Renal cortex interstitium (tissue), 11 donors: Measurements from ENCODE around the gene TBC1D22A. TPM values are rescaled to one million over a fixed set of nuclear protein-coding genes. Genes with fewer than 3 reads are reported as not detected.

ENCODE experiments used
- DNase-seq, 11 donors: peaks; one replicate each; pipeline ENCODE4 v3.0.0-alpha.2; 2013; ENCODE audit warnings: low read depth in 9 of 11, low spot score in 4 of 11; ENCODE audit errors: extremely low read depth in 1 of 11
- polyA plus RNA-seq, 3 donors: library from polyadenylated mRNA; unstranded; fragments of 120-200 nt; gene quantifications; one replicate each; pipeline ENCODE4 v1.2.1, GENCODE V29; 2013; ENCODE audit not compliant: insufficient read length in 3 of 3

Gene TBC1D22A
- polyA plus RNA-seq, 3 donors: 16.1 to 19.0 (median 19.0) TPM

DNA sequence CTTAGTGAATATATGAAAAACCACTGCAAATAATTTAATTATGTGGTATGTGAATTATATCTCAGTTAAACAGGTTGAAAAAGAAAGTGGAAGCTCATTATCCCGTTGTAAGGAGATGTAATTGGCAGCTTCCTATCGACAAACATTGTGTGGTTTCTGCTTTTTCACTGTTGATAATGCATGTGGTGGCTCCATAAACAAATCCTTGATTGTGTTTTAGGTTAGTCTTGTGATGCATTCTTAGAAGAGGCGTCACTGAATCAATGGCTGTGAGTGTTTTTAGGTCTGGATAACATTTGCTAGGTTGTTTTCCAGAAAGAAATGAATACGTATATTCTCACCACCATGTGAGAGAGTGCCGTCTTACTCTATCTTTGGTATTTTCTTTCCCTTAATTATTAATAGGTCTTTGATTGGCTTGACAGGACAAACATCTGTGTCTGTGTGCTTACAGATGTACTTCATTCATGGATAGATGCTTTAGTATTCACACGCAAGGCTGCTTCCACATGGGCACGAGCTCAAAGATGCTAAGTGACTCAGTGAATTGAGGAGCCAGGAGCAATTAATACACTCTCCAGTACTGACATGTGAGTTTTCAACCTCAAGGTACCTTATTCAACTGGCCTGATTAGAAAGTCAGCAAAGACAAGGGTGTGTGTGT lies 166.7 kb downstream of the TBC1D22A start:
- no peak for DNase-seq

DNA sequence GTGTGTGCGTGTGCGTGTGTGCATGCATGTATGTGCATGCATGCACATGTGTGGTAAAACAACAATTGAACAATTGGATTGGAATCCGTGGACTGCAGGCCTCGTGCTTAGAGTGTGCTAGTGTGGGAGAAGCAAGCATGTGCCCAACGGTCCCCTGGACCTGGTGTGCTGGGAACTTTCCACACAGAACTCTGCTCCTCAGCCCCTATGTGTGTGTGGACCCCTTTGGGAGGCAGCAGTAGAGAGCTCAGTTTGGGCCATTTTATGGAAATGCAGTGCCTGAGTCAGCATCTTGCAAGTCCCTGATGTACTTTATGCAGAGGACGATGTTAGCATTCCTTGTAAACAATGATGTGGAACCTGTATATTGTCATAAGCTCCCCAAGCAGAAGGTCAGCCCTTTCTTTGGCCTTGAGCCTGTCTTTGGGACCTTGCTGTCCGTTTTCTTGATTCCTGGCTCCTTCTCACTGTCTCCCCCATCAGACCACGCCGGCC lies 167.3 kb downstream of the TBC1D22A start:
- no peak for DNase-seq

DNA sequence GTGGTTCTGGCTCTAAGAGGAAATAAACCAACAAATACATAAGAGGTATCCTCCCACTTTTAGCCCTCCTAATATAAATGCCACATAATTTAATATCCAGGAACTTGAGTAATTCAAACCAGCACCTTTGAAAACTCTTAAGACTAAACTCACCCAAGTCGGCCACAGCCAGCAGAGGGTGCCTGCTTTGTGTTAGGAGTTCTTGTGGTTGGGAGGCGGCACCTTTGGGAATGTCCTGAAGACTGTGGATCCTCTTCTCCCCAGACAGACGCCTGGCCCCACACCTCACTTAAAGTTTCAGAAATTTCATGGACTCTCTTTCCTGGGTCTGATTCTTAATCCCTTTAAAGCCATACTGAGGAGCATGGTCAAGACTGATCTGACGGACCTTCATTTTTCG lies 169.0 kb downstream of the TBC1D22A start:
- DNase-seq: no peak

DNA sequence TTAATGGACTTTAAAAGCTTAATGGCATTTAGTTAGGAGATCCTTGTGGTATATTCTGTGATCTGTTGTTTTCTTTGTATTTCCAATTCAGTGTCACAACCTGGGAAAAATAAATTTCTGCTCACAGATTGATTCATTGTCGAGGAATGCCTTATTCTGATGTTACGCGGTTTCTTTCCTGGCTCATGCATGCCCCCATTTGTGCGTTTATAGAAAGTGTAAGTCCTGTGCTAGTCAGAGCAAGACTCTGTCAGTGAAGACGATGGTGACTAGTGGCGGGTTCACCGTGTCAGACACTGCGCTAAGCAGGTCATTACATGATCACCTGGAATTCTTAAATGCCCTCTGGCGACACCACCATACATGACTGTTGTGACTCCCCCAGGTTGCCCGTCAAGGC lies 169.4 kb downstream of the TBC1D22A start:
- no peak for DNase-seq

DNA sequence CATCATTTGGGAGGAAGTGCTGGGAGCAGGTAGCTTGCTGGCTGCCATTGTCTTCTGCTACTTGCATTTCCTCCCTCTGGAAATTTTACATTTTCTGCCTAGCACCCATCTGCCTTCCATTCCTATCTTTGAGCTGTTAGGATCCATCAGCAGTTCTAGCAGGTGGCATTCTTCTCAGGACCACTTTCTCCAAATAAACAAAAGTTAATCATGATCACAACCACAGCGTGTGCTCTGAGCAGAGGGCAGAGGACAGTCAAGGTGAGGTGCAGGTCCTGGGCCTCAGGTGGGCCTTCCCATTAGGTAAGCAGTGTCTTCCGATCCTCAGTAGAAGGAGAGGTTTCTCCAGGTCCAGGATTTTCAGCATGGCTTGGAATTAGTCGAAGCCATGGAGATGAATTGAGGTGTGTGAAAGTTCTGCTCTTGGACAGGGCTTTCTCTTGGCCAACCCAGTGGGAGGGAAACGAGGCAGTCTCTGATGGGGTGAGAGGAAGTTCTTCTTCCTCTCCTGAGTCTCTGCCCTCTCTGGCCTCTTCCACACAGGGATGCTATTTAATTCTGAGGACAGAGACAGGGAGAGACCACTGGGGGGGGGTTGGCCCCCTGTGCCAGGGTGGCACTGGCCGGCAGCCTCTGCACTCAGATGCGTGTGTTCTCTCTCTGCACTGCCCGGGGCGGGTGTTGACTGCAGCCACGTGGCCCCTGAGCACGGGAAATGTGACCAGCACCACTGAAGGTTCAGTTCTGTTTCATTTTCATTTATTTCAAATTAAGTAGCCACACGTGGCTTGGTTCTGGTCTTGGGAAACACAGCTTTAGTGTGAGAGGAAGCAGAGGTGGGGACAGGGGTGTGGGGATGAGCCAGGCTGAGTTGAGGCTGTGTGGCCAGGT lies 170.8 kb downstream of the TBC1D22A start:
- no peak for DNase-seq

DNA sequence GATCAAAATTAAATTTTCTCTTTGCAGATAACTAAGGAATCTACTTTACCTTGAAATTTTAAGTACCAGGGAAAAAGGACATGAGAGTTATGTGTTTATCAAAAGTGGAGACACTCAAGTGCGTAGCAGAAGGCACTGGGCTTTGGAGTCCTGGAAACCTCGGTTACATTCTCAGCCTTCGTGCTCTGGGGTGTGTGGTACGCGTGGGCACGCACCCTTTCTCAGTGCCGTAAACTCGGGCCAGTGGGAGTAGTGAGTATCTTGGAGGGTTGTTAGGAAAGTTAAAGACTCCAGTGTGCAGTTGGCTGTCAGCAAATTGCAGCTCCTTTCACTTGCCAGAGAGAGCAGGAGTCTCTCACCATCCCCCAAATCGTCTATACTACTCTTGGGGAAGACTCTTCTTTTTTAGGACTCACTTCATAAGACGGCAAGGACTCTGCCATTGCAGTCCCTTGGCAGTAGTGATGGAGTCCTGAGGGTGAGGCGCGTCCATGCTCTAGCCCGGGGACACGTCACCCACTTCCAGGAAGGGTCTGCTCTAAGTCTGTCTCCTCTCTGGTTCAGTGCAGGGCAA lies 171.8 kb downstream of the TBC1D22A start:
- no peak for DNase-seq

DNA sequence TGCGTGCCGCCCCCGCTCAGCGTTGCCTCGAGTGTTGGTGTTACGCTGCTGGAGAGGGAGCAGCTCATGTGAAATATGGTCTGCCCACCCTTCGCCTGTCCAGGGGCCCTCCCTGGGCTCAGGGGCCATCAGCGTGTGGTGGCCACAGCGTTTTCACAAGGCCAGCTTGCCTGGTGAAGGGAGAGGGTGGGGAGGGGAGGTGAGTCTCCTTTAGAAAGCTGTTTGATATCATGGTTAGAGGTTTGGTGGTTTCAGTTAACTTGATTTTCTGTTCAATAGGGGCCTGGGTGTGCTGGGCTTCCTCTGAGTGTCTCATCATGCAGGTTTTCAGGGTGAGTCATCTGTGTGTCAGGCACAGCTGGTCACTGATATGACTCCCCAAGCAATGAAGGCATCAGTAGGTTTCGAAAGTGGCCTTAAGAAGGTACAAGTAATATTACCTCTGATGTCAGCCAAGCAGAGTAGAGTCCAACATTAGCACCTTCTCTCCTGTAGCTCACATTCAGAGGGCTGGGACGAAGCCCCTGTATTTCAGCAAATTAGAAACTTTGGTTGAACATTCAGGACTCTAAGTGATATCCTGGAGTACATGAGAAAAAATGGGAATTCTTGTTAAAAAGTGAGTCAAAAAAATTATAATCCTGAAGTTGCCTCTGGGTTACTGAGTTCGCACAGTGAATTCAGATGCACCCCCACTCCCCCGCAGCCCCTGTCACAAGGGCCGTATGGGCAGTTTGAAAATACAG lies 172.5 kb downstream of the TBC1D22A start:
- DNase-seq: no peak

DNA sequence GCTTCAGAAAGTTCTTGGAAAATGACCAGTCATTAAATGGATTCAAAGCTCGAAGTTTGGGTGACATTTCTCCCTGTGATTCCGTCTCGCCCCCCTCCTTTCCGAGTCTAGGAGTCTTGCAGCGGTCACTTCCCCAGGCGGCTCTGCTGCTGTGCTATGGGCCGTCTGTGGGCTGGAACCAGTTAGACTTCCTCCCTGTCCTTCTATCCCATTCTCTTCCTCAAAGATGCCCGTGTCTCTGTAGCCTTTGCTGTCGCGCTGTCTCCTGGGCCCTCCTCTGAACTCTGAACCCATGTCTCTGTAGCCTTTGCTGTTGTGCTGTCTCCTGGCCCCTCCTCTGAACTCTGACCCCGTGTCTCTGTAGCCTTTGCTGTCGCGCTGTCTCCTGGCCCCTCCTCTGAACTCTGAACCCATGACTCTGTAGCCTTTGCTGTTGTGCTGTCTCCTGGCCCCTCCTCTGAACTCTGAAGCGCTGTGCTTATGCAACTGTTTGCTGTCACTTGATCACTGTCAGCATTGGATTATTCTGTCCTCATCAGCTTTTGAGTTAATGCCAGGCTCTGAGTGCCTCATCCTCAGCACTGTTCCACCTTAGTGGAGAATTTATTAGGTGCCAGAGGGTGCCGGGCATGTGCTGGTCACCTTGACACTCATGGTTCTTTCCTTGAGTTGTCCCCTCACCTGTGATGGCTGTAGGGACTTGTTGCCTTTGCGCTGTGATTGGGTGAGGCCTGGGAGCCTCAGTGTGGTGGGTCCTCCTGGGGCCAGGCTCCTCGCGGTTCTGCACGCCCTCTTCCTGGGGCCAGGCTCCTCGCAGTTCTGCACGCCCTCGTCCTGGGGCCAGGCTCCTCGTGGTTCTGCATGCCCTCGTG lies 173.3 kb downstream of the TBC1D22A start:
- DNase-seq: no peak

DNA sequence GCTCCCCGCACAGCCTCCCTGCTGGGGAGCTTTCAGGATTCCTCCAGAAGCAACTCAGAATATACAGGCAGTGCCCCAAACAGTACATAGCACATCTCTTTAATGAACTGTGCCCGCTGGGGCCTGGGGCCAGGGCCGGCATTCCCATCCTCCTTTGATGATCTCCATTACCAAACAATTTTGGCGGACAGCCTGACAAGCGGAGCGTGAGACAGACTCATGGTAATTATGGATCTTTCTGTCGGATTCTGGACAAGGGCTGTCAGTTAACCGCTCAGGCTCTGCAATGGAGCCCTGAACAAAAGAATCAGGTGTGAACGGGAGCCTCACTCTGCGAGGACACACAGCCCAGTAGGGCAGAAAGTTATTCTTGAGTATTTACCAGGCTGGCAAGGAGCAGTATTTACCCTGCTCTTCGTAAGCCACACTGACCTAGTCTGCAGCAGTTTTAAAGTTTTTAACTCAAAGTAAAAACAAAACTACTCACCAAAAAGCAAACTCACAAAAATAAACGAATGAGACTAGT lies 174.0 kb downstream of the TBC1D22A start:
- no peak for DNase-seq

DNA sequence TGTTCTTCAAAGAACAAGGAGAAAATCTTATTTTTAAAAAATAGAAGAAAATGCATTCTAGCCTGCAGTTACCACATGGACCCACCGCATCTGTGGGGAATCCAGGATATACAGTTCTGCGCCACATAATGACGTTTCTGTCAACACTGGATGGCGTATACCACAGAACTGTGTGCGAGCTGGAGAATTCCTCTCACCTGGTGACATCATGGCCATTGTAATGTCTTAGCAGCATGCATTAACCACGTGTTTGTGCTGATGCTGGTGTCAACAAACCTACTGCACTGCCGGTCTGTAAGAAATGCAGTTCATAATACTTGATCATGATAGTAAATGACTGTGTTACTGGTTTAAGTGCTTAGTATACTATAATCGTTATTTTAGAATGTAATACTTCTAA lies 174.7 kb downstream of the TBC1D22A start:
- DNase-seq: no peak

DNA sequence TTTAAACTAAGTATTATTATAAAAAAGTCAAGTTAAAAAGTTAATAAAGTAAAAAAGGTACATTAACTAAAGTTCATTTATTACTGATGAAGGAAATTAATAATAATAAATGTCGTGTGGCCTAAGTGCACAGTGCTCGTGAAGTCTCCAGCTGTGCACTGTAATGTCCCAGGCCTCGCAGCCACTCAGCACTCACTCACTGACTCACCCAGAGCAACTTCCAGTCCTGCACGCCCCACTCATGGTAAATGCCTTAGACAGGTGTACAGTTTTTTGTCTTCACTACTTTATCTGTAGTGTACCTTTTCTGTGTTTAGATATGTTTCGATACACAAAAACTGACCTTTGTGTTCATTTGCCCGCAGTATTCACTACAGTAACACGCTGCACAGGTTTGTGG lies 175.5 kb downstream of the TBC1D22A start:
- DNase-seq: no peak

DNA sequence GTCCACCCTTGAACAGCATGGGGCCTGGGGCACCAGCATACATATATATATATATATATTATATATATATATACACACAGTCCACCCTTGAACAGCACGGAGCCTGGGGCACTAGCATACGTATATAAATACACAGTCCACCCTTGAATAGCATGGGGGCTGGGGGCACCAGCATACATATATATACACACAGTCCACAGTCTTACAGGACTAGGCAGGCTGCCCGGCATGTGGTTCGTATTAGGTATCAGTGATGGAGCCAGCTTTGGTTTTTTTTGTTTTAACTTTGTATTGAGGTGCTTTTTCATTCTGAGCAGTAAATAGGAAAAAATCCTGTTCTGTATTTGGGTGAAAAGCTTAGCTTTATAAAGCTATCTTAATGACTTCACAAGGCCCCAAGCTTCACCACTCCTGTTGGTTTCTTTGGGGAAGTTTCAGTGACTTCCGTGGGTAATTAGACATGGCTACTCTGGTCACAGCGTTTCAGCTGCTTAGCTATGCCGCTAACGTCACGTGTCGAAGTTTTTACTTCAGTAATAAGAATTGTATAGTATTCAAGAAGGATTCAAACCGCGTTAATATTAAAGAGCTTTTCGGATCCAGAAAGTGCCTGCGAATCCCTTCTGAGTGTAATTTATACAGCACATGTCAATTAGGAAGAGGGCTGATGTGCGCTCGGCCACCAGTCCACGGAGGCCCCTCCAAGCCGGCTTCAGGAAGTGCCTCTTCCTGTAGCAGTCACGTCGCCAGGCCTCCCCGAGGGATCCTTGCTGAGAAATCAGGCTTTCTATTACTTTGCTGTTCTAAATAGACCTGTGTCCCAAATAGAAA lies 179.7 kb downstream of the TBC1D22A start:
- no peak for DNase-seq

DNA sequence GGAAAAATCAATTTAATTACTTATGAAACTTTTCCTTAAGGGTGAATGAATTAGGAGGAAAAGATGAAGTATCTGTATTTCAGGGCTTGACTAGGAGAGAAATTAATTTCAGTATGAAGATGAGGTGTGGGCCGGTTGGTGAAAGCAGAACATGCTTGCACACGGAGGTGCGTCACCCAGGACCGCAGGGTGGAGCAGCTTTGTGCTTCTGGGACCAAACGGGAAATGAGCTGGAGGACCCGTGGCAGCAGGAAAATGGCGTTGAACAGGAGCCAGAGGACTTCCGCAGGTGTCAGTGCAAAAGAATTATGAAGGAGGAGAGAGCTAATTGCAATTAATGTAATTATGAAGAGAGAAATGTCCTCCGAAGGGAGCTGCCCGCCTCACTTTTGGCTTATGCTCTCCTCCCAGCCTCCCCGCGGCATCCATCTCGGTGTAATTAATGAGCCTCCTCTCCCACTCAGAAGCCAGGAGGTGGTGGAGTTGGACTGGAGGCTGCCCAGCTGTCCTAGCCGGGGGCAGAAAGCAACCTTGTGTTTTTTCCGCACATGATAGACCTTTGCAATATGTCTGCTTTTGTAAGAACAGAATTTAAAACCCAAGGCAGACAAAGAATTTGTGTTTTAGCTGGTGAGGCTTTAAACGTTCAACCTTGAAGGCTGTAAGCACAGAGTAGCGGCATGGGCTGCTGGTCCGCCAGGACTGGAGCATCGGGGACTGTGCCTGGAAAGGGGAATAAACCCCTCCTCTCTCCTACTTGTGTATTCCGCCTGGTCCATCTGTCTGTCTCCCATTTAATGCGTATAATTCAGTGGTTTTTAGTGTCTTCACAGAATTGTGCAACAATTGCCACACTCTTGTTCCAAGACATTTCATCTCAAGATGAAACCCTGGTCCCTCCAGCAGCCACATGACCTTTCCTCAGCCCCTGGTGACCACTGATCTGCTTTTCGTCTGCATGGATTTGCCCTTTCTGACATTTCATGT lies 180.6 kb downstream of the TBC1D22A start:
- DNase-seq: no peak

DNA sequence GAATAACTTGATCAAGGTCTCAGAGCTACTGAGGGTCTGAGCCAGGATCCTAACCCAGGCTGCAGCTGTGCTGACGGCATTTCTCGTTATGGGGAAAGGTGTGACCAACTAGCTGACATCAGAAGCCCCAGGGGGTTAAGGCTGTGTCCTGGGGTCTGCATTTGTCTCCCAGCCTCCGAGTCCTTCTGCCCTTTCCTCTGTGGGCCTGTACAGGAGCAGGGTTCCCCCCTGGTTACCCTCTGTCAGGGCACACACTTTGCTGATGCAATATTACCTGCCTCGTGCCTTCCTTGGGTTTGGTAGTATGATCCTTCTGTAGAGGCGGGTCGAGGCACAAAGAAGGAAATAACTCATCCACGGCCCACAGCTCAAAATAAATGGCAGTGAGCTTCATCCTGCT lies 183.0 kb downstream of the TBC1D22A start:
- DNase-seq: no peak

DNA sequence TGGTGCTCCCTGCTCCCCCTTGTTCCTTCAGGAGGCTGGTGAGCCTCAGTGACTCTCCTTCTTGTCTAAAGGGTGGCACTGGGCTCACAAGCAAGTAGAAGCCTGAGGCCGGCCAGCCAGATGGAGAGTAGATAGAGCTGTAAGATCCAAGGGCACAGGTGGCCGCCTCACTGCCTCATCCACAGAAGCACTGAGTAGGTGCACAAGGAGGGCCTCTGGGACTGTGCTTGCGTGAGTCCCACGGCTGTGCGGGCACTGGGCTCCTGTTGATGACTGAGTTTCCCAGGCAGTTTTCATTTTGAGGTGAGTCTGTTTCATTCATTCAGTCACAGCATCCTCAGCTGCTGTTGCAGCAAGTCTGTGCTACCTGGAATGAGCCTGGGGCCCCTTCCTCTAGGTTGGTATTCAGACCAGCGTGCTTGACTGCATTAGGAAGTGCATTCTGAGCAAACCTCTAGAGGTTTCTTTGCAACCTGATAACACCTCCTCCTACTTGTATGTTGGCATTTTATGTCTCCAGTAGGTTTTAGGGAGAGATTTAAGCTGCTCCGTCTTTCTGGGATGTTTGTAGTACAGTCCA lies 184.0 kb downstream of the TBC1D22A start:
- DNase-seq: no peak
